ENCODE data around the gene RPL37A. TPM values are rescaled to one million over a fixed set of nuclear protein-coding genes. Genes with fewer than 3 reads are reported as not detected.

RPL37A gene
- polyA plus RNA-seq, 1 donor from 2014 or later, result 1,655 TPM

DNA sequence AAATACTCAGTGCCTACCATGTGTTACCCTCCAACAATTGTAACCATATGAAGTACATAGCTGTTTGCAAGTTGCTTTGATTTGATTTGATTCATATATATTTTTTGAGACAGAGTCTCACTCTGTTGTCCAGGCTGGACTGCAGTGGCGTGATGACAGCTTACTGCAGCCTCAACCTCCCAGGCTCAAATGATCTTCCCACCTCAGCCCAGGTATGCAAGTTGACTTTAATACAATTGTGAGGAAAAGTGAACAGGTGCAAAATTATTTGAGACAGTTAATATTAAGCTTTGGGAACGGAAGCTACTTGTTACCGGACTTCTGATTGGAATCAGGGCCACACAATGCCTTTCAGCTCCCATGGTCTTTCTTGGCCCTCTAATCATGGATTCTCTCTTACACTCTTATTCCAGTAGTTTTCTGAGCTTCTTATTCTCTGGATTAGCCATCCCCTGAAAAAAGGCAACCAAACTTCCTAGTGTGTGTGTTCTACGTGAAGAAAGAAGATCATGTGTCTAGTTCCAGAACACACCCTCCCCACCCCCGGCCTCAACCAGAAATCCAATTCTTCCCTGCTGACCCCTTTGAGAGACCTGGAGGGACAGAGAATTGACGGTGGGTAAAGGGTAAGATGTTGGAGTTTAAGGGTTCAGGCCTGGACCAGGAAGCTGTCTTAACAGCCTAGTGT is 1.1 kb upstream of the RPL37A start:
- H3K9me3 ChIP-seq (ENCODE audit: low read length), result no peaks in the 10 kb centered on the region
- TF ChIP-seq, protein P1, sequence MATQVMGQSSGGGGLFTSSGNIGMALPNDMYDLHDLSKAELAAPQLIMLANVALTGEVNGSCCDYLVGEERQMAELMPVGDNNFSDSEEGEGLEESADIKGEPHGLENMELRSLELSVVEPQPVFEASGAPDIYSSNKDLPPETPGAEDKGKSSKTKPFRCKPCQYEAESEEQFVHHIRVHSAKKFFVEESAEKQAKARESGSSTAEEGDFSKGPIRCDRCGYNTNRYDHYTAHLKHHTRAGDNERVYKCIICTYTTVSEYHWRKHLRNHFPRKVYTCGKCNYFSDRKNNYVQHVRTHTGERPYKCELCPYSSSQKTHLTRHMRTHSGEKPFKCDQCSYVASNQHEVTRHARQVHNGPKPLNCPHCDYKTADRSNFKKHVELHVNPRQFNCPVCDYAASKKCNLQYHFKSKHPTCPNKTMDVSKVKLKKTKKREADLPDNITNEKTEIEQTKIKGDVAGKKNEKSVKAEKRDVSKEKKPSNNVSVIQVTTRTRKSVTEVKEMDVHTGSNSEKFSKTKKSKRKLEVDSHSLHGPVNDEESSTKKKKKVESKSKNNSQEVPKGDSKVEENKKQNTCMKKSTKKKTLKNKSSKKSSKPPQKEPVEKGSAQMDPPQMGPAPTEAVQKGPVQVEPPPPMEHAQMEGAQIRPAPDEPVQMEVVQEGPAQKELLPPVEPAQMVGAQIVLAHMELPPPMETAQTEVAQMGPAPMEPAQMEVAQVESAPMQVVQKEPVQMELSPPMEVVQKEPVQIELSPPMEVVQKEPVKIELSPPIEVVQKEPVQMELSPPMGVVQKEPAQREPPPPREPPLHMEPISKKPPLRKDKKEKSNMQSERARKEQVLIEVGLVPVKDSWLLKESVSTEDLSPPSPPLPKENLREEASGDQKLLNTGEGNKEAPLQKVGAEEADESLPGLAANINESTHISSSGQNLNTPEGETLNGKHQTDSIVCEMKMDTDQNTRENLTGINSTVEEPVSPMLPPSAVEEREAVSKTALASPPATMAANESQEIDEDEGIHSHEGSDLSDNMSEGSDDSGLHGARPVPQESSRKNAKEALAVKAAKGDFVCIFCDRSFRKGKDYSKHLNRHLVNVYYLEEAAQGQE (IDR thresholded peaks at IDR 0.05; ENCODE audit: borderline replicate concordance), result no peak
- no peak for TF ChIP-seq RAD21 (conservative IDR thresholded peaks at IDR 0.05)
- no peak for TF ChIP-seq TAF1 (IDR thresholded peaks at IDR 0.05; ENCODE audit: low read depth)
- no peak for TF ChIP-seq EP300 (conservative IDR thresholded peaks at IDR 0.05; ENCODE audit: poor library complexity, severe bottlenecking)
- TF ChIP-seq CTCF (IDR thresholded peaks at IDR 0.05; ENCODE audit: poor library complexity, severe bottlenecking), result no peak
- no peak for TF ChIP-seq MXI1 (conservative IDR thresholded peaks at IDR 0.05; ENCODE audit: poor library complexity, severe bottlenecking)
- no peak for TF ChIP-seq EZH2 (IDR thresholded peaks at IDR 0.05; ENCODE audit: borderline replicate concordance, insufficient read depth, low read length, poor library complexity, severe bottlenecking)
- H3F3A ChIP-seq (ENCODE audit: insufficient read depth, low read length, poor library complexity, severe bottlenecking), result no peaks in the 10 kb centered on the region
- H3K36me3 ChIP-seq (ENCODE audit: insufficient read depth, low read length), result peaks cover 7% of the 10 kb centered on the region
- no peaks in the 10 kb centered on the region for H4K20me1 ChIP-seq (ENCODE audit: insufficient read depth)
- H3K27me3 ChIP-seq (ENCODE audit: insufficient read depth, low read depth, low read length), result no peaks in the 10 kb centered on the region
- peak overlapping the region; percentile 85 for H3K9ac ChIP-seq (ENCODE audit: low read length)
- no peaks in the 10 kb centered on the region for H3K9me2 ChIP-seq (ENCODE audit: insufficient read depth, low read length)
- H2AFZ ChIP-seq (ENCODE audit: low read depth, low read length), result peak overlapping the region; percentile 98
- peak overlapping the region; percentile 87 for H3K4me3 ChIP-seq (ENCODE audit: low read length)
- peak overlapping the region; percentile 85 for H3K27ac ChIP-seq (ENCODE audit: low read length)
- peak overlapping the region; percentile 92 for H3K4me2 ChIP-seq (ENCODE audit: low read length)
- H3K79me2 ChIP-seq (replicated peaks; ENCODE audit: insufficient read depth, low read length), result peaks cover 18% of the 10 kb centered on the region

GRCh38 chr2:216498070-216498378 is 620 bp upstream of the RPL37A start:
- no peaks in the 10 kb centered on the region for H3K27me3 ChIP-seq (ENCODE audit: insufficient read depth, low read depth, low read length)
- peaks cover 18% of the 10 kb centered on the region for H3K79me2 ChIP-seq (replicated peaks; ENCODE audit: insufficient read depth, low read length)
- H3F3A ChIP-seq (ENCODE audit: insufficient read depth, low read length, poor library complexity, severe bottlenecking), result no peaks in the 10 kb centered on the region
- H3K27ac ChIP-seq (ENCODE audit: low read length), result peak overlapping the region; percentile 85
- peaks cover 7% of the 10 kb centered on the region for H3K36me3 ChIP-seq (ENCODE audit: insufficient read depth, low read length)
- no peaks in the 10 kb centered on the region for H3K9me3 ChIP-seq (ENCODE audit: low read length)
- peak overlapping the region; percentile 85 for H3K9ac ChIP-seq (ENCODE audit: low read length)
- no peak for TF ChIP-seq SMC3 (conservative IDR thresholded peaks at IDR 0.05; ENCODE audit: poor library complexity)
- TF ChIP-seq, protein P1 (IDR thresholded peaks at IDR 0.05; ENCODE audit: borderline replicate concordance), result no peak
- TF ChIP-seq EZH2 (IDR thresholded peaks at IDR 0.05; ENCODE audit: borderline replicate concordance, insufficient read depth, low read length, poor library complexity, severe bottlenecking), result no peak
- TF ChIP-seq CTCF (IDR thresholded peaks at IDR 0.05; ENCODE audit: poor library complexity, severe bottlenecking), result no peak
- no peak for TF ChIP-seq POLR2AphosphoS5 (IDR thresholded peaks at IDR 0.05)
- TF ChIP-seq EP300 (conservative IDR thresholded peaks at IDR 0.05; ENCODE audit: poor library complexity, severe bottlenecking), result no peak
- no peak for TF ChIP-seq RAD21 (conservative IDR thresholded peaks at IDR 0.05)
- TF ChIP-seq TAF1 (IDR thresholded peaks at IDR 0.05; ENCODE audit: low read depth), result no peak
- TF ChIP-seq MXI1 (conservative IDR thresholded peaks at IDR 0.05; ENCODE audit: poor library complexity, severe bottlenecking), result no peak
- no peaks in the 10 kb centered on the region for H3K9me2 ChIP-seq (ENCODE audit: insufficient read depth, low read length)
- H2AFZ ChIP-seq (ENCODE audit: low read depth, low read length), result peak overlapping the region; percentile 98
- no peaks in the 10 kb centered on the region for H4K20me1 ChIP-seq (ENCODE audit: insufficient read depth)
- peak overlapping the region; percentile 87 for H3K4me3 ChIP-seq (ENCODE audit: low read length)
- H3K4me2 ChIP-seq (ENCODE audit: low read length), result peak overlapping the region; percentile 92

All from neural cell (in vitro differentiated cells).